Neural cell (in vitro differentiated cells): Measurements from ENCODE around the gene POLRMT. TPM values are rescaled to one million over a fixed set of nuclear protein-coding genes. Genes with fewer than 3 reads are reported as not detected.

Experiments used
- H2AFZ ChIP-seq: fragments of 200-600, 300-800 bp; sonication (generic), shearing (Covaris generic); 2 replicates; pipeline ENCODE4 v1.6.0; 2014; ENCODE audit warnings: low read depth, mild to moderate bottlenecking, antibody characterized with exemption, low read length, moderate library complexity
- H3F3A ChIP-seq: fragments of 200-600 bp; shearing (Covaris generic); 2 replicates; pipeline ENCODE4 v1.6.1; 2016; ENCODE audit warnings: mild to moderate bottlenecking, moderate library complexity, mixed read lengths, antibody characterized with exemption, low read length; ENCODE audit not compliant: insufficient read depth, poor library complexity, severe bottlenecking
- H3K27ac ChIP-seq: fragments of 200-600, 300-800 bp; sonication (generic), shearing (Covaris generic); 2 replicates; pipeline ENCODE4 v1.5.1; 2014; ENCODE audit warnings: mild to moderate bottlenecking, low read length, moderate library complexity
- H3K27me3 ChIP-seq: fragments of 300-800, 200-600 bp; sonication (generic), shearing (Covaris generic); 2 replicates; pipeline ENCODE4 v1.6.0; 2014; ENCODE audit warnings: mild to moderate bottlenecking, low read depth, low read length, moderate library complexity; ENCODE audit not compliant: insufficient read depth
- H3K36me3 ChIP-seq: fragments of 300-800, 200-600 bp; sonication (generic), shearing (Covaris generic); 2 replicates; pipeline ENCODE4 v1.5.1; 2014; ENCODE audit warnings: mild to moderate bottlenecking, antibody characterized with exemption, low read length, moderate library complexity; ENCODE audit not compliant: insufficient read depth
- H3K4me2 ChIP-seq: fragments of 300-800, 200-600 bp; sonication (generic), shearing (Covaris generic); 2 replicates; pipeline ENCODE4 v1.6.0; 2014; ENCODE audit warnings: mild to moderate bottlenecking, low read length
- H3K4me3 ChIP-seq: fragments of 300-800, 200-600 bp; sonication (generic), shearing (Covaris generic); 2 replicates; pipeline ENCODE4 v1.5.1; 2014; ENCODE audit warnings: mild to moderate bottlenecking, low read length, moderate library complexity
- H3K79me2 ChIP-seq: fragments of 200-600 bp; shearing (Covaris generic); replicated peaks from 2 replicates; pipeline ENCODE4 v1.6.0; 2014; ENCODE audit warnings: mild to moderate bottlenecking, low read length, moderate library complexity; ENCODE audit not compliant: insufficient read depth
- H3K9ac ChIP-seq: fragments of 300-800, 200-600 bp; sonication (generic), shearing (Covaris generic); 2 replicates; pipeline ENCODE4 v1.6.1; 2016; ENCODE audit warnings: mild to moderate bottlenecking, low read length, mixed read lengths
- H3K9me2 ChIP-seq: fragments of 200-600 bp; shearing (Covaris generic); 2 replicates; pipeline ENCODE4 v1.6.1; 2016; ENCODE audit warnings: mild to moderate bottlenecking, low read length, mixed read lengths; ENCODE audit not compliant: insufficient read depth
- H3K9me3 ChIP-seq: fragments of 200-600, 300-800 bp; sonication (generic), shearing (Covaris generic); 2 replicates; pipeline ENCODE4 v1.6.1; 2016; ENCODE audit warnings: mild to moderate bottlenecking, mixed run types, low read length, moderate library complexity, mixed read lengths
- H4K20me1 ChIP-seq: fragments of 200-600 bp; shearing (Covaris generic); 2 replicates; pipeline ENCODE4 v1.6.1; 2016; ENCODE audit warnings: mild to moderate bottlenecking, mixed run types; ENCODE audit not compliant: insufficient read depth
- CTCF ChIP-seq: fragments of 450-650 bp; IDR thresholded peaks from 2 replicates; pipeline ENCODE4 v1.5.1; 2014; ENCODE audit warnings: antibody characterized with exemption, mild to moderate bottlenecking, moderate library complexity; ENCODE audit not compliant: poor library complexity, severe bottlenecking
- EP300 ChIP-seq: fragments of 450-650 bp; conservative IDR thresholded peaks from 2 replicates; pipeline ENCODE4 v1.6.1; 2014; ENCODE audit warnings: antibody characterized with exemption, mild to moderate bottlenecking, moderate library complexity; ENCODE audit not compliant: poor library complexity, severe bottlenecking
- EZH2 ChIP-seq: fragments of 200-600, 300-800 bp; shearing (Covaris generic), sonication (generic); IDR thresholded peaks from 2 replicates; pipeline ENCODE4 v1.6.1; 2014; ENCODE audit warnings: antibody characterized with exemption, low read length, borderline replicate concordance, mild to moderate bottlenecking; ENCODE audit not compliant: insufficient read depth, poor library complexity, severe bottlenecking
- MXI1 ChIP-seq: fragments of 450-650 bp; conservative IDR thresholded peaks from 2 replicates; pipeline ENCODE4 v1.6.1; 2014; ENCODE audit warnings: antibody characterized with exemption, mild to moderate bottlenecking; ENCODE audit not compliant: poor library complexity, severe bottlenecking
- POLR2AphosphoS5 ChIP-seq: IDR thresholded peaks from 2 replicates; pipeline ENCODE4 v1.6.1; 2012
- RAD21 ChIP-seq: fragments of 450-650 bp; conservative IDR thresholded peaks from 2 replicates; pipeline ENCODE4 v1.6.1; 2014; ENCODE audit warnings: antibody characterized with exemption, mild to moderate bottlenecking, moderate library complexity
- REST ChIP-seq: IDR thresholded peaks from 2 replicates; pipeline ENCODE4 v1.6.1; 2012; ENCODE audit warnings: borderline replicate concordance
- SMC3 ChIP-seq: fragments of 450-650 bp; conservative IDR thresholded peaks from 2 replicates; pipeline ENCODE4 v1.6.1; 2014; ENCODE audit warnings: antibody characterized with exemption, mild to moderate bottlenecking, moderate library complexity; ENCODE audit not compliant: poor library complexity
- TAF1 ChIP-seq: IDR thresholded peaks from 2 replicates; pipeline ENCODE4 v1.6.1; 2012; ENCODE audit warnings: low read depth
- polyA plus RNA-seq: library from polyadenylated mRNA; depleted of rRNA; stranded (reverse); fragments of >200 nt; gene quantifications from 2 replicates; pipeline ENCODE4 v1.2.3, GENCODE V29; 2014

POLRMT gene
- polyA plus RNA-seq, 1 donor from 2014 or later: 28.3 TPM

GRCh38 chr19:624433-625109 is 8.8 kb downstream of the POLRMT start:
- no peak for TF ChIP-seq TAF1
- no peak for TF ChIP-seq POLR2AphosphoS5
- TF ChIP-seq RAD21: no peak
- no peak for TF ChIP-seq REST
- no peak for TF ChIP-seq EP300
- no peak for TF ChIP-seq EZH2
- TF ChIP-seq SMC3: no peak
- TF ChIP-seq MXI1: no peak
- TF ChIP-seq CTCF: no peak

GRCh38 chr19:623974-624373 is 9.4 kb downstream of the POLRMT start:
- TF ChIP-seq EP300: no peak
- TF ChIP-seq TAF1: no peak
- TF ChIP-seq MXI1: no peak
- TF ChIP-seq SMC3: no peak
- TF ChIP-seq CTCF: no peak
- H3K79me2 ChIP-seq: no peaks in the 10 kb centered on the region
- H3K27me3 ChIP-seq: no peaks in the 10 kb centered on the region
- no peaks in the 10 kb centered on the region for H3K9me3 ChIP-seq
- H3K9me2 ChIP-seq: no peaks in the 10 kb centered on the region
- H3K27ac ChIP-seq: no peak overlapping the region
- no peak overlapping the region for H3K4me3 ChIP-seq
- no peaks in the 10 kb centered on the region for H3F3A ChIP-seq
- H4K20me1 ChIP-seq: no peaks in the 10 kb centered on the region
- H3K9ac ChIP-seq: no peak overlapping the region
- H2AFZ ChIP-seq: no peak overlapping the region
- H3K36me3 ChIP-seq: no peaks in the 10 kb centered on the region
- H3K4me2 ChIP-seq: no peak overlapping the region

More at GRCh38 chr19:624433-625109, 8.8 kb downstream of the POLRMT start:
- H3K36me3 ChIP-seq: no peaks in the 10 kb centered on the region
- no peaks in the 10 kb centered on the region for H3F3A ChIP-seq
- no peaks in the 10 kb centered on the region for H3K9me2 ChIP-seq
- H3K27me3 ChIP-seq: no peaks in the 10 kb centered on the region
- no peak overlapping the region for H3K9ac ChIP-seq
- no peaks in the 10 kb centered on the region for H3K9me3 ChIP-seq
- no peak overlapping the region for H3K4me3 ChIP-seq
- no peak overlapping the region for H2AFZ ChIP-seq
- no peak overlapping the region for H3K4me2 ChIP-seq
- no peaks in the 10 kb centered on the region for H4K20me1 ChIP-seq
- H3K79me2 ChIP-seq: no peaks in the 10 kb centered on the region
- H3K27ac ChIP-seq: no peak overlapping the region
